OCI-LY1 (cell line): ENCODE data around the gene BCO2.

Source experiments
- H2AFZ ChIP-seq: fragments of 200-600 bp; sonication (generic), shearing (Covaris generic); 2 replicates; pipeline ENCODE4 v1.6.0; 2014; ENCODE audit warnings: antibody characterized with exemption, mild to moderate bottlenecking, low read length
- H3F3A ChIP-seq: fragments of 200-600 bp; sonication (generic), shearing (Covaris generic); 2 replicates; pipeline ENCODE4 v1.6.0; 2014; ENCODE audit warnings: mild to moderate bottlenecking, antibody characterized with exemption, low read length, moderate library complexity; ENCODE audit not compliant: insufficient read depth
- H3K27ac ChIP-seq: fragments of 200-600 bp; sonication (generic); 2 replicates; pipeline ENCODE4 v1.5.1; 2014; ENCODE audit warnings: low read length, mixed run types, mild to moderate bottlenecking, low read depth; ENCODE audit not compliant: poor library complexity, severe bottlenecking
- H3K27me3 ChIP-seq: fragments of 200-600 bp; sonication (generic); 2 replicates; pipeline ENCODE4 v1.6.0; 2014; ENCODE audit warnings: antibody characterized with exemption, mild to moderate bottlenecking, low read length, moderate library complexity; ENCODE audit not compliant: insufficient read depth
- H3K36me3 ChIP-seq: fragments of 200-600 bp; sonication (generic); 2 replicates; pipeline ENCODE4 v1.6.1; 2014; ENCODE audit warnings: mild to moderate bottlenecking, antibody characterized with exemption, low read length, moderate library complexity, mixed read lengths; ENCODE audit not compliant: insufficient read depth
- H3K4me1 ChIP-seq: fragments of 200-600 bp; sonication (generic); 2 replicates; pipeline ENCODE4 v1.5.1; 2014; ENCODE audit warnings: mild to moderate bottlenecking, low read length, moderate library complexity; ENCODE audit not compliant: insufficient read depth, severe bottlenecking
- H3K4me2 ChIP-seq: fragments of 200-600 bp; sonication (generic), shearing (Covaris generic); 2 replicates; pipeline ENCODE4 v1.6.1; 2014; ENCODE audit warnings: low read length
- H3K4me3 ChIP-seq: fragments of 200-600 bp; sonication (generic); 2 replicates; pipeline ENCODE4 v1.5.1; 2014; ENCODE audit warnings: low read length, low read depth, mild to moderate bottlenecking, mixed read lengths; ENCODE audit not compliant: poor library complexity, severe bottlenecking
- H3K79me2 ChIP-seq: fragments of 200-600 bp; shearing (Covaris generic); 2 replicates; pipeline ENCODE4 v1.6.1; 2016; ENCODE audit warnings: mixed run types, low read length, mixed read lengths; ENCODE audit not compliant: insufficient read depth
- H3K9ac ChIP-seq: fragments of 200-600 bp; sonication (generic), shearing (Covaris generic); 2 replicates; pipeline ENCODE4 v1.6.1; 2014; ENCODE audit warnings: mild to moderate bottlenecking, low read length, mixed read lengths
- H3K9me2 ChIP-seq: fragments of 200-600 bp; sonication (generic), shearing (Covaris generic); 2 replicates; pipeline ENCODE4 v1.6.1; 2014; ENCODE audit warnings: low read depth, mild to moderate bottlenecking, low read length, mixed read lengths
- H3K9me3 ChIP-seq: fragments of 200-600 bp; shearing (Covaris generic); 2 replicates; pipeline ENCODE4 v1.6.1; 2014; ENCODE audit warnings: low read length, mixed read lengths
- H4K20me1 ChIP-seq: fragments of 200-600 bp; sonication (generic), shearing (Covaris generic); 2 replicates; pipeline ENCODE4 v1.6.0; 2016; ENCODE audit warnings: mild to moderate bottlenecking, low read length; ENCODE audit not compliant: insufficient read depth
- EZH2 ChIP-seq: fragments of 200-600 bp; sonication (generic), shearing (Covaris generic); IDR thresholded peaks from 2 replicates; pipeline ENCODE4 v1.8.0; 2017; ENCODE audit warnings: borderline replicate concordance, mixed run types, mild to moderate bottlenecking, antibody characterized with exemption, low read length, moderate library complexity, mixed read lengths
- TF ChIP-seq, protein P1 (sequence below): fragments of 200-600 bp; sonication (generic), shearing (Covaris generic); IDR thresholded peaks from 2 replicates; pipeline ENCODE4 v1.5.1; 2017; ENCODE audit warnings: mild to moderate bottlenecking, antibody characterized with exemption, low read length, moderate library complexity, mixed read lengths

BCO2 gene

DNA sequence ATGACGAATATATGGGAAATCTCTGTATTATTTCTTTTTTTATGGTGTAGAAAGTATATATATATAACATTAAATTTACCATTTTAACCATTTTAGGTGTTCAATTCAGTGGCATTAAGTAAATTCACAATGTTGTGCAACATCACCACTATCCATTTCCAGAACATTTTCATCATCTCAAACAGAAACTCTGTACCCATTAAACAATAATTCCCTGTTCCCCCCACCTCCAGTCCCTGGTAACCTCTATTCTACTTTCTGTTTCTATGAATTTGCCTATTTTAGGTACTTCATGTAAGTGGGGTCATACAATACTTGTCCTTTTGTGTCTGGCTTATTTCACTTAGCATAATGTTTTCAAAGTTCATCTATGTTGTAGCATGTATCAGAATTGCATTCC lies 35.6 kb downstream of the BCO2 start:
- Histone ChIP-seq H3K9ac (no peak overlapping the region), H3K9me2 (no peaks in the 10 kb centered on the region), H3K79me2 (no peaks in the 10 kb centered on the region), H3K4me3 (no peak overlapping the region), H4K20me1 (no peaks in the 10 kb centered on the region), H3K9me3 (no peaks in the 10 kb centered on the region), H3K27ac (no peak overlapping the region), H3F3A (no peaks in the 10 kb centered on the region), H3K4me2 (no peak overlapping the region), H3K27me3 (0 out of 2 replicates have a peak, but pooled peaks cover 5% of the 10 kb centered on the region), H3K36me3 (no peaks in the 10 kb centered on the region), H3K4me1 (no peaks in the 10 kb centered on the region), H2AFZ (no peak overlapping the region)
- TF ChIP-seq EZH2 = no peak
- TF ChIP-seq, protein P1, sequence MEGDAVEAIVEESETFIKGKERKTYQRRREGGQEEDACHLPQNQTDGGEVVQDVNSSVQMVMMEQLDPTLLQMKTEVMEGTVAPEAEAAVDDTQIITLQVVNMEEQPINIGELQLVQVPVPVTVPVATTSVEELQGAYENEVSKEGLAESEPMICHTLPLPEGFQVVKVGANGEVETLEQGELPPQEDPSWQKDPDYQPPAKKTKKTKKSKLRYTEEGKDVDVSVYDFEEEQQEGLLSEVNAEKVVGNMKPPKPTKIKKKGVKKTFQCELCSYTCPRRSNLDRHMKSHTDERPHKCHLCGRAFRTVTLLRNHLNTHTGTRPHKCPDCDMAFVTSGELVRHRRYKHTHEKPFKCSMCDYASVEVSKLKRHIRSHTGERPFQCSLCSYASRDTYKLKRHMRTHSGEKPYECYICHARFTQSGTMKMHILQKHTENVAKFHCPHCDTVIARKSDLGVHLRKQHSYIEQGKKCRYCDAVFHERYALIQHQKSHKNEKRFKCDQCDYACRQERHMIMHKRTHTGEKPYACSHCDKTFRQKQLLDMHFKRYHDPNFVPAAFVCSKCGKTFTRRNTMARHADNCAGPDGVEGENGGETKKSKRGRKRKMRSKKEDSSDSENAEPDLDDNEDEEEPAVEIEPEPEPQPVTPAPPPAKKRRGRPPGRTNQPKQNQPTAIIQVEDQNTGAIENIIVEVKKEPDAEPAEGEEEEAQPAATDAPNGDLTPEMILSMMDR = no peak

DNA sequence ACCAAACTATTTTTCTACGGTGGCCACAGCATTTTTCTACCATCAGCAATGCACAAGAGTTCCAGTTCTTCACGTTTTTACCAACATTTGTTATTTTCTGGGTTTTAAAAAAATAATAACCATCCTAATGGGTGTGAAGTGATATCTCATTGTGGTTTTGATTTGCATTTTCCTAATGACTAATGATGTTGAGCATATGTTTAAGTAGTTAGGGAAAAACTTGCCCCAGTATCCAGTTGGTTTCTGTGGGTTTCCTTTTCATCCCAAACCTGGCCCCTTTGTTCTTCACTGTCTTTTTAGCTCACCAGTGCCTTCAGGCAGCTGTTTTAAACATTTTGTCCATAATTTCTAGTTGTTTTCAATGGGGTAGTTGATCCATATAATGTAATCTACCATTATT lies 36.2 kb downstream of the BCO2 start:
- Histone ChIP-seq H4K20me1 (no peaks in the 10 kb centered on the region), H3K79me2 (no peaks in the 10 kb centered on the region), H3K27ac (no peak overlapping the region), H3F3A (no peaks in the 10 kb centered on the region), H3K4me3 (no peak overlapping the region), H3K4me1 (no peaks in the 10 kb centered on the region), H2AFZ (no peak overlapping the region), H3K9me3 (no peaks in the 10 kb centered on the region), H3K27me3 (0 out of 2 replicates have a peak, but pooled peaks cover 5% of the 10 kb centered on the region), H3K9me2 (no peaks in the 10 kb centered on the region), H3K4me2 (no peak overlapping the region), H3K36me3 (no peaks in the 10 kb centered on the region), H3K9ac (no peak overlapping the region)
- TF ChIP-seq, protein P1 = no peak
- no peak for TF ChIP-seq EZH2

DNA sequence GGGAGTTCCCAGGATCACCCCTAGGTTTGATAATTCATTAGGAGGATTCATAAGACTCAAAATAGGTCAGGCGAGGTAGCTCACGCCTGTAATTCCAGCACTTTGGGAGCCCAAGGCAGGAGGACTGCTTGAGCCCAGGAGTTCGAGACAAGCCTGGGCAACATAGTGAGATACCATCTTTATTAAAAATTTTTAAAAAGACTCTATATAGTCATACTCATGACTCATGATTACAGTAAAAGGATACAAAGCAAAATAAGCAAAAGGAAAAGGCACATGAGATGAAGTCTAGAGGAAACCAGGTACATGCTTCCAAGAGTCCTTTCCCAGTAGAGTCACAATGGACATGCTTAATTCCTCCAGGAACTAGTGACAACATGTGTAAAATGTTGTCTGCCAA lies 37.0 kb downstream of the BCO2 start:
- Histone ChIP-seq H3K4me1 (no peaks in the 10 kb centered on the region), H3K9me2 (no peaks in the 10 kb centered on the region), H3K27me3 (0 out of 2 replicates have a peak, but pooled peaks cover 5% of the 10 kb centered on the region), H3K9ac (no peak overlapping the region), H3K4me3 (no peak overlapping the region), H2AFZ (no peak overlapping the region), H3K27ac (no peak overlapping the region), H4K20me1 (no peaks in the 10 kb centered on the region), H3K79me2 (no peaks in the 10 kb centered on the region), H3K4me2 (no peak overlapping the region), H3K9me3 (no peaks in the 10 kb centered on the region), H3K36me3 (no peaks in the 10 kb centered on the region), H3F3A (no peaks in the 10 kb centered on the region)
- TF ChIP-seq, protein P1 = no peak
- no peak for TF ChIP-seq EZH2
